Neural cell (in vitro differentiated cells): ENCODE measurements around the gene ZNF552. TPM values are rescaled to one million over a fixed set of nuclear protein-coding genes. Genes with fewer than 3 reads are reported as not detected.
A peak's percentile ranks its signal among the peaks of the same experiment; 100 is the strongest.
"Not testable (repeated sequence)": the region's sequence is repeated elsewhere in the genome, so short reads cannot be mapped to it uniquely, and the experiment has no call there.

Experiments used
- H2AFZ ChIP-seq: fragments of 200-600, 300-800 bp; sonication (generic), shearing (Covaris generic); 2 replicates; pipeline ENCODE4 v1.6.0; 2014; ENCODE audit warnings: low read depth, mild to moderate bottlenecking, antibody characterized with exemption, low read length, moderate library complexity
- H3F3A ChIP-seq: fragments of 200-600 bp; shearing (Covaris generic); 2 replicates; pipeline ENCODE4 v1.6.1; 2016; ENCODE audit warnings: mild to moderate bottlenecking, moderate library complexity, mixed read lengths, antibody characterized with exemption, low read length; ENCODE audit not compliant: insufficient read depth, poor library complexity, severe bottlenecking
- H3K27ac ChIP-seq: fragments of 200-600, 300-800 bp; sonication (generic), shearing (Covaris generic); 2 replicates; pipeline ENCODE4 v1.5.1; 2014; ENCODE audit warnings: mild to moderate bottlenecking, low read length, moderate library complexity
- H3K27me3 ChIP-seq: fragments of 300-800, 200-600 bp; sonication (generic), shearing (Covaris generic); 2 replicates; pipeline ENCODE4 v1.6.0; 2014; ENCODE audit warnings: mild to moderate bottlenecking, low read depth, low read length, moderate library complexity; ENCODE audit not compliant: insufficient read depth
- H3K36me3 ChIP-seq: fragments of 300-800, 200-600 bp; sonication (generic), shearing (Covaris generic); 2 replicates; pipeline ENCODE4 v1.5.1; 2014; ENCODE audit warnings: mild to moderate bottlenecking, antibody characterized with exemption, low read length, moderate library complexity; ENCODE audit not compliant: insufficient read depth
- H3K4me2 ChIP-seq: fragments of 300-800, 200-600 bp; sonication (generic), shearing (Covaris generic); 2 replicates; pipeline ENCODE4 v1.6.0; 2014; ENCODE audit warnings: mild to moderate bottlenecking, low read length
- H3K4me3 ChIP-seq: fragments of 300-800, 200-600 bp; sonication (generic), shearing (Covaris generic); 2 replicates; pipeline ENCODE4 v1.5.1; 2014; ENCODE audit warnings: mild to moderate bottlenecking, low read length, moderate library complexity
- H3K79me2 ChIP-seq: fragments of 200-600 bp; shearing (Covaris generic); replicated peaks from 2 replicates; pipeline ENCODE4 v1.6.0; 2014; ENCODE audit warnings: mild to moderate bottlenecking, low read length, moderate library complexity; ENCODE audit not compliant: insufficient read depth
- H3K9ac ChIP-seq: fragments of 300-800, 200-600 bp; sonication (generic), shearing (Covaris generic); 2 replicates; pipeline ENCODE4 v1.6.1; 2016; ENCODE audit warnings: mild to moderate bottlenecking, low read length, mixed read lengths
- H3K9me2 ChIP-seq: fragments of 200-600 bp; shearing (Covaris generic); 2 replicates; pipeline ENCODE4 v1.6.1; 2016; ENCODE audit warnings: mild to moderate bottlenecking, low read length, mixed read lengths; ENCODE audit not compliant: insufficient read depth
- H3K9me3 ChIP-seq: fragments of 200-600, 300-800 bp; sonication (generic), shearing (Covaris generic); 2 replicates; pipeline ENCODE4 v1.6.1; 2016; ENCODE audit warnings: mild to moderate bottlenecking, mixed run types, low read length, moderate library complexity, mixed read lengths
- H4K20me1 ChIP-seq: fragments of 200-600 bp; shearing (Covaris generic); 2 replicates; pipeline ENCODE4 v1.6.1; 2016; ENCODE audit warnings: mild to moderate bottlenecking, mixed run types; ENCODE audit not compliant: insufficient read depth
- CTCF ChIP-seq: fragments of 450-650 bp; IDR thresholded peaks from 2 replicates; pipeline ENCODE4 v1.5.1; 2014; ENCODE audit warnings: antibody characterized with exemption, mild to moderate bottlenecking, moderate library complexity; ENCODE audit not compliant: poor library complexity, severe bottlenecking
- EP300 ChIP-seq: fragments of 450-650 bp; conservative IDR thresholded peaks from 2 replicates; pipeline ENCODE4 v1.6.1; 2014; ENCODE audit warnings: antibody characterized with exemption, mild to moderate bottlenecking, moderate library complexity; ENCODE audit not compliant: poor library complexity, severe bottlenecking
- EZH2 ChIP-seq: fragments of 200-600, 300-800 bp; shearing (Covaris generic), sonication (generic); IDR thresholded peaks from 2 replicates; pipeline ENCODE4 v1.6.1; 2014; ENCODE audit warnings: antibody characterized with exemption, low read length, borderline replicate concordance, mild to moderate bottlenecking; ENCODE audit not compliant: insufficient read depth, poor library complexity, severe bottlenecking
- MXI1 ChIP-seq: fragments of 450-650 bp; conservative IDR thresholded peaks from 2 replicates; pipeline ENCODE4 v1.6.1; 2014; ENCODE audit warnings: antibody characterized with exemption, mild to moderate bottlenecking; ENCODE audit not compliant: poor library complexity, severe bottlenecking
- POLR2AphosphoS5 ChIP-seq: IDR thresholded peaks from 2 replicates; pipeline ENCODE4 v1.6.1; 2012
- RAD21 ChIP-seq: fragments of 450-650 bp; conservative IDR thresholded peaks from 2 replicates; pipeline ENCODE4 v1.6.1; 2014; ENCODE audit warnings: antibody characterized with exemption, mild to moderate bottlenecking, moderate library complexity
- REST ChIP-seq: IDR thresholded peaks from 2 replicates; pipeline ENCODE4 v1.6.1; 2012; ENCODE audit warnings: borderline replicate concordance
- SMC3 ChIP-seq: fragments of 450-650 bp; conservative IDR thresholded peaks from 2 replicates; pipeline ENCODE4 v1.6.1; 2014; ENCODE audit warnings: antibody characterized with exemption, mild to moderate bottlenecking, moderate library complexity; ENCODE audit not compliant: poor library complexity
- TAF1 ChIP-seq: IDR thresholded peaks from 2 replicates; pipeline ENCODE4 v1.6.1; 2012; ENCODE audit warnings: low read depth
- polyA plus RNA-seq: library from polyadenylated mRNA; depleted of rRNA; stranded (reverse); fragments of >200 nt; gene quantifications from 2 replicates; pipeline ENCODE4 v1.2.3, GENCODE V29; 2014

The ZNF552 gene
- polyA plus RNA-seq, 1 donor from 2014 or later: 8.8 TPM

GRCh38 chr19:57825511-57825910, 10.8 kb upstream of the ZNF552 start:
- H2AFZ ChIP-seq: no peak overlapping the region
- no peaks in the 10 kb centered on the region for H3K36me3 ChIP-seq
- no peak overlapping the region for H3K27ac ChIP-seq
- H3K79me2 ChIP-seq: no peaks in the 10 kb centered on the region
- no peaks in the 10 kb centered on the region for H3K9me2 ChIP-seq
- no peak overlapping the region for H3K4me2 ChIP-seq
- H3F3A ChIP-seq: no peaks in the 10 kb centered on the region
- no peak for TF ChIP-seq EZH2
- no peak for TF ChIP-seq CTCF
- TF ChIP-seq SMC3: no peak
- no peak for TF ChIP-seq POLR2AphosphoS5
- TF ChIP-seq EP300: no peak
- TF ChIP-seq MXI1: no peak
- TF ChIP-seq TAF1: no peak
- TF ChIP-seq RAD21: no peak
- no peak for TF ChIP-seq REST
- H3K4me3 ChIP-seq: no peak overlapping the region
- H4K20me1 ChIP-seq: no peaks in the 10 kb centered on the region
- no peaks in the 10 kb centered on the region for H3K27me3 ChIP-seq
- no peak overlapping the region for H3K9ac ChIP-seq
- H3K9me3 ChIP-seq: no peaks in the 10 kb centered on the region

GRCh38 chr19:57823608-57824007, 8.9 kb upstream of the ZNF552 start:
- H3K4me2 ChIP-seq, H3F3A ChIP-seq, H3K27me3 ChIP-seq, H3K9ac ChIP-seq, H3K36me3 ChIP-seq, H3K4me3 ChIP-seq, H3K9me3 ChIP-seq, H3K79me2 ChIP-seq, H3K27ac ChIP-seq, H3K9me2 ChIP-seq, H4K20me1 ChIP-seq, H2AFZ ChIP-seq: not testable (repeated sequence)

GRCh38 chr19:57823155-57823554, 8.4 kb upstream of the ZNF552 start:
- not testable (repeated sequence) for H4K20me1 ChIP-seq, H3K4me3 ChIP-seq, H3K9me3 ChIP-seq, H3K9me2 ChIP-seq, H3K4me2 ChIP-seq, H2AFZ ChIP-seq, H3F3A ChIP-seq, H3K27me3 ChIP-seq, H3K9ac ChIP-seq, H3K36me3 ChIP-seq, H3K79me2 ChIP-seq, H3K27ac ChIP-seq

- H3F3A ChIP-seq, H3K27ac ChIP-seq, H3K9ac ChIP-seq, H3K79me2 ChIP-seq, H3K27me3 ChIP-seq, H4K20me1 ChIP-seq, H3K4me2 ChIP-seq, H3K4me3 ChIP-seq, H3K9me2 ChIP-seq, H2AFZ ChIP-seq, H3K36me3 ChIP-seq, H3K9me3 ChIP-seq: not testable (repeated sequence)
Measured at GRCh38 chr19:57821501-57821900, 6.8 kb upstream of the ZNF552 start.

- H3K27me3 ChIP-seq, H3K79me2 ChIP-seq, H3K9me2 ChIP-seq, H3K9ac ChIP-seq, H3K9me3 ChIP-seq, H2AFZ ChIP-seq, H3K4me2 ChIP-seq, H4K20me1 ChIP-seq, H3F3A ChIP-seq, H3K36me3 ChIP-seq, H3K27ac ChIP-seq: not testable (repeated sequence)
- peak overlapping the region; percentile 86 for H3K4me3 ChIP-seq
Measured at GRCh38 chr19:57821095-57821494, 6.4 kb upstream of the ZNF552 start.
